Measurements from ENCODE around the gene CD82.

- TF ChIP-seq YY1 (IDR thresholded peaks at IDR 0.05; ENCODE audit: insufficient read depth, insufficient read length) (no peak), SUZ12 (IDR thresholded peaks at IDR 0.05; ENCODE audit: extremely low read depth, insufficient read depth, insufficient read length) (no peak), ZNF274 (IDR thresholded peaks at IDR 0.05; ENCODE audit: low read depth, low read length) (no peak)
Measured at GRCh38 chr11:44608991-44609782, 43.7 kb downstream of the CD82 start.

Data from NT2/D1 (cell line).